ENCODE data around the gene TRMT44.
"Not testable (repeated sequence)": the region's sequence is repeated elsewhere in the genome, so short reads cannot be mapped to it uniquely, and the experiment has no call there.

TRMT44 gene

DNA sequence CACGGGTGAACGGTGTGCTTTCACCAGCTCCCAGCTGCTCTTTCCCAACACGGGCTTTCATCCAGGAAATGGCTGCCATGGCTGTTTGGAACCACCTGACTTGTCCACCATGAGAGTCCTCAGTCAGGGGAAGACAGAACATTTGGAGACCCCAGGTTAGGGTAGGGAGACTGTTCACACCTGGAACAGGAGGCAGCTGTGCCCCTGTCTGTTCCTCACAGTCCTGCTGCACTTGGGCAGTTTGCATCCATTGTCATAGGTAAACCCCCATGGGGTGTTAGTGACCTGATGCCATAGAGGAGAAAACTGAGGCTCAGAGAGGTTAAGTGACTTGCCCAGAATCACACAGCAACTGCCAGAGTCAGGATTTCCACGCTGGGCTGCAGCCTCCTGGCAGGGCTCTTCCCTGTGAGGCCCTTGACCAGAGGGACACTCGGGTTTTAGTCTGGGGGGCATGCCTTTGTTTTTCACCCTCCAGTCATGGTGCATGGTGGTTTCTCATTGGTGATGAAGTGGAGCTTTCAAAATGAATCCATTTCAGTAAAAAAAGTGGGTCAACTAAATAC lies 54.5 kb downstream of the TRMT44 start:
- no peak for DNase-seq

DNA sequence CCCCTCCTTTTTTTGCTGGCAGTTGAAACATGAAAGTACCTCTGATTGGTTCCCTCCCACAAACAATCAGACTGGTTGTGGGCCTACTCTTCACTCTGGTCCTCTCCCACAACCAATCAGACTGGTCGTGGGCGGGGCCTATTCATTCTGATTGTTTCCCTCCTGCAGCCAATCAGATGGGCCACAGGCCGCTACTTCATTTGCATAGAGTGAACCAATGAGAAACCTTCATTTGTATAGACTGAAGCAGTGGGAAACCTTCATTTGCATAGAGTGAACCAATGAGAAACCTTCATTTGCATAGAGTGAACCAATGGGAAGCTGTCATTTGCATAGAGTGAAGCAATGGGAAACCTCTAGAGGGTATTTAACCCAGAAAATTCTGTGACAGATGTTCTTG lies 55.2 kb downstream of the TRMT44 start:
- no peak for DNase-seq

DNA sequence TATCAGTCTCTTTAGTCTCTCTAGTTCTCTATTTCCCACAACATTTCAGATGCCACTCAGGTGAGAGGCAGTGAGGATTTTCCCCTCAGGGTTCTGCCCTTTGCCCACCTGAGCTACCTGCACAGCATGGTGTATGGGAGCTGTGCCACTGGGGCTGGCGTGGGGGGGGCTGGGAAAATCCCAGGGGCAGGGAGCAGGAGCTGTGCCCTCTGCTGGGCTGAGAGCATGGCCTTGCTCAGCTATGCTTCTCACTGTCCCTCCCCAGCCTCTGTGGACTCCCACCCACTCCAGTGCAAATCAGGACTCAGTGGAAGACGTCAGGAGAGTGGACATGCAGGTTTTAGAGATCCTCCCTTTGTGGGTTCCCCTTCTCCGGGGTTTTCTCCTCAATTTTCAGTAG lies 57.2 kb downstream of the TRMT44 start:
- no peak for DNase-seq

DNA sequence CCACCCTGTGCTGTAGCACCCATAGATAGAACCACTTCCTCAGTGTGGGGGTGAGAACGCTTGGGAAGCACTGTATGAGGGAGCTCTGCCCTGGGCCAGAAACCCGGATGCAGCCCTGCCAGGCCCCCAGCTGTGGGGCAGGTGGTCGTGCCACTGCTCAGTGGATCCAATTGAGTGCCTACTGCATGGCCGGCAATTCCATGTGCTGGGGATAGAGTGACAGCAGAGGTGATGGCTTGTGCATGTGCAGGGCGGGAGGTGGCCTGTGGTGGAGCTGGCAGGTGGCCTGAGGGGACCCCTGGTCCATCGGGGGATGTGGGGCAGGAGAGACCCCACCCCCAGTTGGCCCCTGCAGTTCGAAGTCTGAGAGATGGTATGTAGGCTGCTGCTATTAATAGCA lies 60.4 kb downstream of the TRMT44 start:
- no peak for DNase-seq

DNA sequence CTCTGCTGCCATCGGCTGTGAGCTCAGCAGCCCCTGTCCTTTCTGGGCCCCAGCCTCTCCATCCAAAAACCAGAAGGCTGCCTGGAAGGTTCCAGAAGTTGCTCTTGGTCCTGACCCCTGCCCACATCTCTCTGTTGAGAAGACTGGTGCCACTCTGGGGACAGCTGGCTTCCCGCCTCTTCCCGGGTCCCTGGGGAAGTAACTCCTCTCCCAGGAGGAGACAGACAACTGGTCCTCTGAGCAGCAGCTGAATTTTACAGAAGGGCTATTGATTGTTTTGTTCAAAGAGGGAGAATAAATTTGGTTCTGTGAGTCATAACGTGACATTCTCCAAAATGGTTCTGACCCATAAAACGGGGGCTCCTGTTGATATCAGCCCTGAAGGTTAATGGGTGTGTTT lies 61.2 kb downstream of the TRMT44 start:
- DNase-seq = no peak

DNA sequence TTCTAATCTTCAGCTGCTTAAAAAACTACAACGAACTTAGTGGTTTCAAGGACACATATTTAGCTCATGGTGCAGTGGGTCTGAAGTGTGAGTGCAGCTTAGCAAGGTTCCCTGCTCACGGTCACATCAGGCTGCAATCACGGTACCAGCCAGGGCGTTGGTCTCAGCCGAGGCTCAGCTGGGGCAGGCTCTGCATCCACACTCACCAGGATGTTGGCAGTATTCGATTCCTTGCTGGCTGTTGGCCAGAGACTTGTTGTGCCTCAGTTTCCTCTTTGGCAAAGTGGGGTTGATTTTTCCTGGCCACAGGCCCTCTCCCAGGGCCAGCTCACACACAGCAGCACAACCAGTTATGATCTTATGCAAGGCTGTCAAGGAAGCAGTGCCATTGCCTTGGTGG lies 61.8 kb downstream of the TRMT44 start:
- DNase-seq = no peak

DNA sequence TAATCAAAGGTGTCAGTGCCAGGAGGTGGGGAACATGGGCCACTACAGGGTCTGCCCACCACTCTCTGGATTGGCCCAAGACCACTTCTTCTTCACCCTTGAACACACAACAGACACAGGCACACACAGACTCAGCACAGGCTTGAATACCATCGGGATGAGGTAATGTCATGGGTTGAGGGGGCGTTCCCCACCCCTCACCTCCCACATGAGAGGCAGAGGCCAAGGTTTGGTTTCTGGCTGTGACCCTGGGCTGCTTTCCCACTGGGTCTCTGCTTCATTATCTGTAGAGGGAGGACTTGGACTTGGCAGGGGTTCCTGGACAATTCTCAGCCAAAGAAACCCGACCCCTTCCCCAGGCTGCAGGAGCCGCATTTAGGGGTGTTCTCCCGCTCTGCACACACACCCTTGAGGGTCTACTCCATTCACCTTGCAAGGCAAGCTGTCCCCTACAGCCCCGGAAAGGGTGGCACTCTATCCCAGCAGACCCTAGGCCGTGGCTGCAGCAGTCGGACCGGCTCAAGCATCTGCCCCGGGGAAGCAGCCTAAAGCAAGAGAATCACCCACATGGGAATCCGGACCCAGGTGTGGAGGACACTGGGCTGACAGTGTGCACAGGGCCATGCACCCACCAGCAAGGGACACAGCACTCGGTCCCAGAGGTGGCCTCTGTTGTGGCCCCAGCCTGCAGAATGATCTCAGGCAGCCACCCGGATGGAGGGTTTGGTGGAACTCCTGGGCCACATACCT lies 62.4 kb downstream of the TRMT44 start:
- DNase-seq = peak; percentile 37

DNA sequence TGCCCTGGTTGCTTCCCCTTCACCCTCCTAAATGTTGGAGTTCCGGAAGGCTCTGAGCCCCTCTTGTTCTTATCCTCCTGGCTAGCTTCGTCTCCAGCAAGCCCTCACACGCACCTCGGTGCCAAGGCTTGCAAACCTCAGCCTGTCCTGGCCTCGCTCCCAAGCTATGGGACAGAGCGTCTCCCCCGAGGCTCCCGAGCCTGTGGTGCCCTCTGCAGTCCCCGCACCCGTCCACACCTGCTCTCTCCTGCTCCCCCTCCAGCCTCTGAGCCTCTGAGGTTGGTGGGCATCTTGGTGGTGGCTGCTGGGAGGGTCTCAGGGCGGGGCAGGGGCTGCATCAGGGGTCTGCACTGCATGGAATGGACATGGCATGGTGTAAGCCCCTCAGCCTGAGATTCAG lies 63.2 kb downstream of the TRMT44 start:
- DNase-seq = no peak

DNA sequence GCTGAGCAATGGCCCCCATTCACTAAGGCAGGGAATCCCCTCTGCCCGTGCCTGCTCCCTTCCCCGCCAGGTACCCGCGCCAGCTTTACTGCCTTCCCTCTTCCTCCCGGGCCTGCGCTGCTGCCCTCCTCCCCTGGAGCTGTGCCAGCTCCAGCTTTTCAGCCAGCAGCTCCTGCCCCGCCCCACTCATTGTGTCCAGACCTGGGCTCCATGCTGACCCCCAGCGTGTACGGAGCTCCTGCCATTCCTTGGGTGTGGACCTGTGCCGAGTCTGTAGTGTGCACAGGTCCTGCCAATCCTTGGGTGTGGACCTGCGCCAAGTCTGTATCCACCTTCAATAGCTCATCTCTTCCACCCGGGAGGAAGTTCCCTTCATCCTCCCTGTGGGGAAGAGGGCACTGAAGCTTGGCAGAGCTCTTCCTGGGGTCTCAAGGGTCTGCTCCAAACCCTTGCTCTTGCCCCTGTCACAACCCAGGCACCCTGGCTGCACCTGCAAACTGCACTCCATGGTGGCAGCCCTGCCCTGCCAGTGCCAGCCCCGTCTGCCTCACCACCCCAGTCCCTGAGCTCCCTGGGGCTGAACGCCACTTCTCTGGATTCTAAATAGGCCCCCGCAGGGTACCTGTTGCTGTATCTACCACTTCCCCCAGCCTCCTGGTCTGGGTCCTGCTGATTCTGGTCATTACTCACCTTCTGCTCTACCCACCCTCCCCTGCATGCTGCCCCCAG lies 63.9 kb downstream of the TRMT44 start:
- no peak for DNase-seq

DNA sequence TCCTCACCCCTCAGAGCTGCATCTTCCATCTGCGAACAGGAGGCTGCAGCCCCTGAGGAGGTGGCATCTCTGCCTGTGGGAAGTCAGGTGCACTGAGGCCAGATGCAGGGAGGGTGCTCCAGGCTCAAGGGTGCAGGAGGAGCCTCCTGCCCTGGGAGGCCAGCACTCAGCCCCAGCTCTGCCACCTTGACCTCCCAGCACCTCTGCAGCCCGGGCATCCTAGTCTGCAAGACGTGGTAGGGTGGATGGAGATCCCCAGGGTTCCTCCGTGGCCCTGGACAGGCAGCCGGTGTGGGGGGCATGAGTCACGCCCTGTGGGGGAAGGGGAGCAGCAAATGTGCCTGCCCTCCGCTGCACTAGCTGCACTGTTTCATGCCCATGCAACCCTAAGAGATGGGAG lies 64.7 kb downstream of the TRMT44 start:
- DNase-seq = no peak

DNA sequence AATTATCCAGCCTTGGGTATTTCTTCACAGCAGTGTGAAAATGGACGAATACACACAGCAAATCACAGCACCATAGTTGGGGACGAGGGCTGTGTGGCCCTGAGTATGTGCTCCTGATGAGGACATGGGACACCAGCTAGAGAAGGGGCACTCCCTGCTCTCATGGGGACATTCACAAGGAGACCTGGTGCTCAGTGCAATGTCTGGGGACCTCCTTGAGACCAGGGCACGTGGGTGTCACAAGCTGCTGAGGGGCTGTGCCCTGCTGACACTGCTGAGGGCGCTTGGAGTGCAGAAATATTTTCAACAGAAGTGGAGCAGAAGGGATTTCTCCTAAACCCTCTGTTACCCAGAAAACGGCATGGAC lies 65.4 kb downstream of the TRMT44 start:
- DNase-seq = no peak

DNA sequence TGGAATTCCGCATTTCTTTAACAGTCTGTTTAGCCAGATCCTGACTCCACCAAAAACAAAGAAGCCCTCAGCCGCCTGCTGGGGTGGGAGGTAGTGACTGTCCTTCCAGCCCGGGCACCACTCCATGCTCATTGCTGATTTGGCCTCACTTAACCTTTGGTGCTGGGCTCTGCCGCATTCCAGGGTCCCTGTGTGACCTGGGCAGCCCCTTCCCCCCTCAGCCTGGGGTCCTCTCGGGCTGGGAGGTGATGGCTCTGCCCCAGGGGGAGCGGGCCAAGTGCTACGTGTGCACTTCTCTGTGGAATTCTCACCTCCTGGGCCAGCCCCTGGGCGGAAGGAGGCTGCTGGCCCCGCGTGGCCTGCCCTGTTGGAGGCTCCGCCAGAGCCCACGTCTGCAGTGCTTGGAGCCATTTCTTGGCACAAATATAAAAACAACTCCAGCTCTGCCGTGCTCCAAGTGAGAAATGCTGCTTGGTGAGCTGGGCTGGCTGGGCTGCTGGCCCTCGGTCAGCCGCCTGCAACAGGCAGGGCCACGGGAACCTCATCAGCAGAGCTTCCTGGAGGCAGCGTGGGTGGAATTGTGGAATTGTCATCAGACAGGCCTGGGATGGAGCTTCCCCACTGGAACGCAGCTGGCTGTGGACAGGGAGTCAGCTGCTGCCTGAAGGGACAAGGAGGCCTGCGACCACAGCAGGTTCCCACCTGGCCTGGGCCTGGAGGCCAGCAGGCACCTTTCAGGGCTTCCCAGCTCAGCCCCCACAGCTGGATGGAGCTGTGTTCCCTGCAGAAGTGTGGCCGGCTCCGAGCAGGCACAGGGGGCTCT lies 66.0 kb downstream of the TRMT44 start:
- peak; percentile 57 for DNase-seq

DNA sequence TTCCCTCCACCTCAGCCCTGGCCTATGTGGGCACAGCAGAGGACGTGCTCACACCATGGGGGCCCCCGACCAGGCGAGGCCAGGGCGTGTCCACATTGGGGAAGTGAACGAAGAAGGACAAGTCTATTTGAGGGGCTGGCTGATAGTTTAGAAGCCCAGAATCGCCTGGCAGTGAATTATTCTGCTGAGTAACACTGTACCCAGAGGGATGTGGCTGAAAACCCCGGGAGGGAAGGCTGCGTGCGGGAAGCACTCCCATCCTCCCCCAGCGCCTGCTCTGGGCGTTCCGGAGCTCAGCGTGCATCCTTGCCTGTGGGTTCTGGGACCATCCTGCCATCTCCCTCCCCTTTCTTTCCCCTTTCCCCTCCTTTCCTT lies 66.6 kb downstream of the TRMT44 start:
- peak; percentile 84 for DNase-seq

DNA sequence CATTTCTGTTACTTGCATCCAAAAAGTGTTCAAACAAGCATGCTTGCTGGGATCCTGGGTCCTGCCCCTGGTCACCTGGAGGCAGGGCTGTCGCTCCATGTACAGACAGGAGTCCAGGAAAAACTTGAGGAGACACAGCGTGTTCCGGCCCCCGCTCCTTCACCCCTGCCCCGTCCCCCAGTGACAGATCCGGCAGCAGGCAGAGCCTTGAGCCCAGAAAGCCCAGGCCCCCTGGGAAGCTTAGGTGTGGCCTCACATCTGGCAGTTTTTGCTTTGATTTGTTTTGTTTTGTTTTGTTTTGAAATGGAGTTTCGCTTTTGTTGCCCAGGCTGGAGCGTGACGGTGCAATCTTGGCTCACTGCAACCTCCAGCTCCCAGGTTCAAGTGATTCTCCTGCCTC lies 67.0 kb downstream of the TRMT44 start:
- no peak for DNase-seq

DNA sequence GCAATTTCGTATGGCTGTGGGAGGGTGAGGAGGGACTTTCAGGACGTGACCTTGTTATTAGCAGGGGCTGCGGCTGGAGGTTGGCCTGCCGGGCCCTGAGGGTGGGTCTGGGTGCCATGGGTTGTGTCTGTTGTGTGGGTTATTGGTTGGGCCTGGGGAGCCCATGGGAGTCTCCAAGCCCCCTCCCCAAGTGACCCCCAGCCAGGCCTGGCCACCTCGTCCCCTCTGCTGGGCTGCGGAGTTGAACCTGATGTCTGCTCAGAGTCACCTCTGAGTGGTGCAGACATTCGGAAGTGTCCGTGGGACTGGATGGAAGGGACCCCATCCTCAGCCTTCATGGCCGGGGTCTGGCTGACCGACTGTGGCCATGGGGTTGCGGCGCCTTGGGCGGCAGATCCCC lies 67.7 kb downstream of the TRMT44 start:
- DNase-seq = no peak

DNA sequence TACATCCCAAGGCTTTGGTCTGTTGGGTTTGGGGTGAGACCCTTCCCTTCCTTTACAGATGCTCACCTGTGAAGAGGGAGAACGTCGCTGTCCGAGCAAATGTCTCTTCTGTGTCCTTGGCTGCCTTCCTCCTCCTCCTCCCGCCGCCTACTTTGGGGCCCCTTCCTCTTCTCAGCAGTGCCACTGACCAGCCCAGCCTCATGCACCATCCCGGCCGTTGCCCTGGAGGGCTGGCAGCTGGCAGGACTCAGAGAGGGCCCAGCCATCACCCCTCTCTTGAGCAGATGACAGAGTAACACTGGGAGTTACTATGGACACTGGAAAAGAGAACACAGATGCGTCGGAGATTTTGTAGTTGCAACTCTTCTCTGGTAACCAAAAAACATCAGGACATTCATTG lies 68.2 kb downstream of the TRMT44 start:
- DNase-seq = no peak

DNA sequence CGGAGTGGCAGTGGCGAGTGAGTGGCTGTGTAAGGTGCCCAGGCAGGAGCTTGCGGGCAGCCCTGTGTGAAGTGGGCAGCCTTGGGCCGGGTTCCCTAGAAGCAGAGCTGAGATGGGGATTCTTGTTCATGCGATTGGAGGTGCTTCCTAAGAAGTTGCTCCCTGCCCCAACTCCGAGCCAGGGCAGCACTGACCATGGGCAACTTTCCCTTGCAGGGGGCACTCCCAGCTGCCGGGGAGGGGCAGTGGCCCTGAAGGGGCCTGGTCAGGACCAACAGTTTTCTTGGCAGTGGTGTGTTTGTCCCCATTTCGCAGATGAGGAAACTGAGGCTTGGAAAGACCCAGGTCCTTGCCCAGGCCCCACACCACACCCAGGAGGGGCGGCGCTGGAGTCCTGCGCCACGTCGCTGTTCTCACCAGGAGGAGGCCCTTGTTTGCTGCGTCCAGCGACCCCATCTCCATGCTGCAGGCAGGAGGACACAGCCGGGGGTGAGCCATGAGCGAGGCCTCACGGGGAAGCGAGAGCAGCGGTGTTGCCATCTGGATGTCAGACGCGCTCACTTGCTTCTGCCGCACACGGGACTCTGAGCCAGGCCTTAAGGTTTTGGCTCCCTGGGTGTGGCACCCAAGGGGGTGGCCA lies 68.9 kb downstream of the TRMT44 start:
- DNase-seq = no peak

DNA sequence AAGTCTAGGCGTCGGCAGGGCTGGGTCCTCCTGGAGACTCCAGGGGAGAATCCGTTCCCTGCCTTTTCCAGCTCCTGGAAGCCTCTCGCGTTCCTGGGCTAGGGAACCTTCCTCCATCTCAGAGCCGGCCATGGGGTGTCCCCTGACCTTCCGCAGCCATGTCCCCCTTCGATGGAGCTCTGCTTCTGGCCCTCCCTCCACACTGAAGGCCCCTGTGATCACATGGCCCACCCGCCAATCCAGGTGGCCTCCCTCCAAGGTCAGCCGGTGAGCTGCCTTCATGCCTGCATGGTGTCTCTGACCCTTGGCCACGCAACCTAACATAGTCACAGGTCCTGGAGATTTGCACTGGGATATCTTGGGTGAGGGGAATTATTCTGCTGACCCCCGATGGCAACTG lies 69.6 kb downstream of the TRMT44 start:
- no peak for DNase-seq

DNA sequence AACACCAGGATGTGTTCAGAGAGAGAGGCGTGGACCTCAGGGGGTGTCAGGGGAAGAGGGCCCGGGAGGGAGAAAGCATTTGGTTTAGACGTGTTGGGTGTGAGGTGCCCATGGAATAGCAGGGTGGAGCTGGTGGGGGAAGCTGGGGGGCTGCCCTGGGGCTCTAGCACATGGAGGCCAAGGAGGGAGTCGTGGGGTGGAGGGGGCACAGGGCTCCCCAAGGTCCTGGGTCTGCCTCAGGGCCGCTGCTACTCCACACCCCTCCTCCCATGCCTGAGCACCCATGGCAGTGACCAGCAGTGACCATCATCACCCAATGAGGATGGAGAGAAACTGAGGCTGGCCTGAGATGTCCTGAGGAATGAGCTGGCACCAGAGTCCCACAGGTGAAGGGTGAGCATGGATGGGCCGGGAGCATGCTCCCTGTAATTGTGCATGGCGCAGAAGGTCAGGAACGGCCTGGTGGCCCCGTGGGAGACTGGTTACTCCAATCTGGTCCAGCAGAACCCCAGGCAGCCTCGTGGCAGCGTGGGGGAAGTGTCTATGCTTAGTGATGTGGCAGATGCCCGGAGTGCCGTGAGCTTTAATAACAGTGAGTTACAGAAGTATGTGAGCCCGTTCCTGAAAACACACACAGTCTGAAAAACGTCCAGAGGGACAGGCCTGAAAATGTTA lies 70.2 kb downstream of the TRMT44 start:
- DNase-seq = no peak

DNA sequence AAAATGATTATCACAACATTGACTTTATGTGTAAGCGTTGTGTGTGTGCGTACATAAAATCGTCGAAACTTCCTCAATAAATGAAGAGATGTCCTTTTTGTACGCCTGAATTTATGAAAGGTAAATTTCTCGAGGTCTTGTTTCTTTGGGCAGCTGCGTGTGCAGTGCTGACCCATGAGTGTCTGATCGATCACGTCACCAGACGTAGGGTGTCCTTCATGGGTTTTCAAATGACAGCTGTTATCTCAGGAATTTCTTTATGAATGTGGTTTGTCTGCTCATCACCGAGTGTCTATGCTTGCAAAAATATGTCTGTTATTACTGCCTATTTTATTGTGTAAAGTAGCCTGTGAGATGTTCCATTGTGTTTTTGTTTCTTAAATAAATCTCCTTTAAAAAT lies 71.9 kb downstream of the TRMT44 start:
- DNase-seq = no peak

DNA sequence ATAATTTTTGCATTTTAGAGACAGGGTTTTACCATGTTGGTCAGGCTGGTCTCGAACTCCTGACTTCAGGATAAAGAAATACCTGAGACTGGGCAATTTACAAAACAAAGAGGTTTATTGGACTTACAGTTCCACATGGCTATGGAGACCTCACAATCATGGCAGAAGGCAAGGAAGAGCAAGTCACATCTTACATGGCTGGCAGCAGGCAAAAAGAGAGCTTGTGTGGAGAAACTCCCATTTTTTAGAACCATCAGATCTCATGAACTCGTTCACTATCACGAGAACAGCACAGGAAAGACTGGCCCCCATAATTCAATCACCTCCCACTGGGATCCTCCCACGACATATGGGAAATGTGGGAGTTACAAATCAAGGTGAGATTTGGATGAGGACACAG lies 72.5 kb downstream of the TRMT44 start:
- DNase-seq = not testable (repeated sequence)

DNA sequence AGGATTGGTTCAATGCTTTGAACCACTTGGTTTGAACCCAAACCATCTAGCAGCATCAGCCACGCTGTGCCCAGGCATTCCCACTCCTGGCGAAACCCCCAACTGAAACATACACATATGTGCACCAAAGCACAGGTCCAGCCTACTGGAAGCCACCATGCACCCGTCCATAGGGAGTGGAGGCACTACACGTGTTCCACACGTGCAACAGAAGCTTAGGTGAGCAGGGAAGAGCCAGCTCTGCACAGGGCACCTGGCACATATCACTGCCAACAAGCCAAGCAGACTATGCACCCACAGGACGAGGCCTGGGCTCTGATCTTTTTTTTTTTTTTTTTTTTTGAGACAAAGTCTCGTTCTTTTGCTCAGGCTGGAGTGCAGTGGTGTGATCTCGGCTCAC lies 73.4 kb downstream of the TRMT44 start:
- DNase-seq = no peak

Measured in fibroblast of skin of scalp (primary cell).